GM10266 (cell line): Measurements from ENCODE around the gene GAPVD1.
"Not testable (repeated sequence)": the region's sequence is repeated elsewhere in the genome, so short reads cannot be mapped to it uniquely, and the experiment has no call there.

Experiments
- DNase-seq: peaks from one replicate; pipeline ENCODE4 v3.0.0; 2012; ENCODE audit errors: extremely low spot score
- TF ChIP-seq, protein P1 (sequence below): IDR thresholded peaks from 2 replicates; pipeline ENCODE4 v1.5.1; 2012; ENCODE audit warnings: mild to moderate bottlenecking, low read depth; ENCODE audit not compliant: control insufficient read depth, insufficient read depth; ENCODE audit errors: missing control alignments

The GAPVD1 gene

GRCh38 chr9:125302241-125302640 is 40.6 kb downstream of the GAPVD1 start:
- TF ChIP-seq, protein P1, sequence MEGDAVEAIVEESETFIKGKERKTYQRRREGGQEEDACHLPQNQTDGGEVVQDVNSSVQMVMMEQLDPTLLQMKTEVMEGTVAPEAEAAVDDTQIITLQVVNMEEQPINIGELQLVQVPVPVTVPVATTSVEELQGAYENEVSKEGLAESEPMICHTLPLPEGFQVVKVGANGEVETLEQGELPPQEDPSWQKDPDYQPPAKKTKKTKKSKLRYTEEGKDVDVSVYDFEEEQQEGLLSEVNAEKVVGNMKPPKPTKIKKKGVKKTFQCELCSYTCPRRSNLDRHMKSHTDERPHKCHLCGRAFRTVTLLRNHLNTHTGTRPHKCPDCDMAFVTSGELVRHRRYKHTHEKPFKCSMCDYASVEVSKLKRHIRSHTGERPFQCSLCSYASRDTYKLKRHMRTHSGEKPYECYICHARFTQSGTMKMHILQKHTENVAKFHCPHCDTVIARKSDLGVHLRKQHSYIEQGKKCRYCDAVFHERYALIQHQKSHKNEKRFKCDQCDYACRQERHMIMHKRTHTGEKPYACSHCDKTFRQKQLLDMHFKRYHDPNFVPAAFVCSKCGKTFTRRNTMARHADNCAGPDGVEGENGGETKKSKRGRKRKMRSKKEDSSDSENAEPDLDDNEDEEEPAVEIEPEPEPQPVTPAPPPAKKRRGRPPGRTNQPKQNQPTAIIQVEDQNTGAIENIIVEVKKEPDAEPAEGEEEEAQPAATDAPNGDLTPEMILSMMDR, result no peak
- no peak for DNase-seq

DNA sequence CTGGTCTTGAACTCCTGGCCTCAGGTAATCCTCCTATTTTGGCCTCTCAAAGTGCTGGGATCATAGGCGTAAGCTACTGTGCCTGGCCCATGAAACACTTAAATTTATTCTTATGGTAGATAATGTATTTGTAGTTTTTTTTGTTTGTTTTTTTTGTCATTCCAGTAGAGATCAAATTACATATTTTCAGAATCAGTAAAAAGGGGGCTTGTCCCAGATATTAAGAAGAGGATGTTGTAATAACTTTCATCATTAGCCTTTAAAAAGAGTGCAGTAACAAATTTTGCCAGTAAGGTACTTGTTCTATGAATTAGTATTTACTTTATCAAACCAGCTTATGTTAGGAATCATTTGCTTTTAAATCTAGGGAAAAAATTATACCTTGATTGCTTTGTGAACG is 42.6 kb downstream of the GAPVD1 start:
- TF ChIP-seq, protein P1, result no peak
- DNase-seq, result no peak

DNA sequence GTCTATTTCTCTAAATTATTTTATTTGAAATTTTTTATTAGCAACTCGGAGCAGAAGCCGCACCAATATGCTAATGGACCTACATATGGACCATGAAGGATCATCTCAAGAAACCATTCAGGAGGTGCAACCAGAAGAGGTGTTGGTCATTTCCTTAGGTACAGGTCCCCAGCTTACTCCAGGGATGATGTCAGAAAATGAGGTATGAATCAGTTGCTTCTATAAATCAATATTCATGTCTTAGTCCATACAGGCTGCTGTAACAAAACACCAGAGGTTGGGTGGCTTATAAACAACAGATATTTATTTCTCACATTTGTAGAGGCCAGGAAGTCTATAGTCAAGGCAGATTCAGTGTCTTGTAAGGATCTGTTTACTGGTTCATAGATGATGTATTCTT is 50.8 kb downstream of the GAPVD1 start:
- TF ChIP-seq, protein P1, result no peak
- DNase-seq, result no peak

DNA sequence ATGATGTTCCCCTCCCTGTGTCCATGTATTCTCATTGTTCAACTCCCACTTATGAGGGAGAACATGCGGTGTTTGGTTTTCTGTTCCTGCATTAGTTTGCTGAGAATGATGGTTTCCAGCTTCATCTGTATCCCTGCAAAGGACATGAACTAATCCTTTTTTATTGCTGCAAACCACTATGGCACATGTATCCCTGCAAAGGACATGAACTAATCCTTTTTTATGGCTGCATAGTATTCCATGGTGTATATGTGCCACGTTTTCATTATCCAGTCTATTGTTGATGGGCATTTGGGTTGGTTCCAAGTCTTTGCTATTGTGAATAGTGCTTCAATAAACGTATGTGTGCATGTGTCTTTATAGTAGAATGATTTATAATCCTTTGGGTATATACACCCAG is 54.7 kb downstream of the GAPVD1 start:
- DNase-seq, result not testable (repeated sequence)

DNA sequence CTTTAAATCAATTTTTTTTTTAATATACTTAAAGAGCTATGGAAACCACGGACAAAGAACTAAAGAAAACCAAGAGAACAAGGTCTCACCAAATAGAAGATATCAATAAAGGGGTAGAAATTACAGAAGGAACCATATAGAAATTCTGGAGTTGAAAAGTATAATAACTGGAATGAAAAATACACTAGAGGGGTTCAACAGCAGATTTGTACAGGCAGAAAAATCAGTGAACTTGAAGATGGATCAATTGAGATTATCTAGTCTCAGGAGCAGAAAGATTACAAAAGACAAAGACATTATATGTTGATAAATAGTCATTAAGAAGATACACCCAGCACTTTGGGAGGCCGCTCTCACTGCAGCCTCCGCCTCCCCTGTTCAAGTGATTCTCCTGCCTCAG is 56.1 kb downstream of the GAPVD1 start:
- TF ChIP-seq, protein P1, result no peak
- DNase-seq, result no peak

DNA sequence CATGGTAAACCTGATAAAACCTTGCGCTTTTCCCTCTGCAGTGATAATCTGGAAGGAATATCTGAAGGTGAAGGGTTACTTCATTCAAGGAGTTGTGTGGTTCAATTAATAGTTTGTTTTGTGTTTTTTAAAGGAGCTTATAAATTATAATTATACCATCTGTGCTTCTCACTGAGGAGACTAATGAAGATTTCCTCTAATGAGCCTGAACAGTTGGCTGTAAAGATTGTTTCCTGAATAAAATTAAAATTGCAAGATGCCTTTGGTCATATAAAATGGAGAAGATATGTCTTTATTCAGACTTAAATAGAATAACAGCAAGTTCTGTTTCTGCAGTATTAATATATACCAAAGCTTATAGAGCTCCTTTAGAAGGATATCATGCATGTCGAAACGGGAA is 59.9 kb downstream of the GAPVD1 start:
- DNase-seq, result no peak
- TF ChIP-seq, protein P1, result no peak

DNA sequence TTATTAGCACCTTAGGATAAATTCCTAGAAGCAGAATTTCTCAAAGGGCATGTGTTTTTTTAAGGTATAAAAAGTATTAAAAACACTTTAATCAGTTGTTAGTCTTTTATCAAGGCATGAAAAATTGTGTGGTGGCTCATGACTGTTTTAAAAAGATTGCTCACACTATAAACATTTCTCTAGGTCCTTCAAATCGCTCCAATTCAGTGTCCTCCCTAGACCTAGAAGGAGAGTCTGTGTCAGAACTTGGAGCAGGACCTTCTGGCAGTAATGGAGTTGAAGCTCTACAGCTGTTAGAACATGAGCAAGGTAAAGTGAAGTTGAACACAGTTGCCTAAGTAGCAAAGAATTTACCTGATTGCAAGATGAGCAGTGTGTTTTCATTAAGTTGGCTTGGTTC is 62.0 kb downstream of the GAPVD1 start:
- TF ChIP-seq, protein P1, result no peak
- DNase-seq, result no peak

- DNase-seq, result no peak
- TF ChIP-seq, protein P1, result no peak
Observed at GRCh38 chr9:125325826-125326225, 64.2 kb downstream of the GAPVD1 start.
